COLO668 (cell line): ENCODE data around the gene KDM3B.
"Not testable (repeated sequence)": the region's sequence is repeated elsewhere in the genome, so short reads cannot be mapped to it uniquely, and the experiment has no call there.

Experiments
- DNase-seq: peaks from one replicate; lab custom pipeline; 2025; ENCODE audit not compliant: unreplicated experiment; lab: John Stamatoyannopoulos, UW

Gene KDM3B

GRCh38 chr5:138466900-138467710, 114.6 kb downstream of the KDM3B start:
- no peak for DNase-seq

DNA sequence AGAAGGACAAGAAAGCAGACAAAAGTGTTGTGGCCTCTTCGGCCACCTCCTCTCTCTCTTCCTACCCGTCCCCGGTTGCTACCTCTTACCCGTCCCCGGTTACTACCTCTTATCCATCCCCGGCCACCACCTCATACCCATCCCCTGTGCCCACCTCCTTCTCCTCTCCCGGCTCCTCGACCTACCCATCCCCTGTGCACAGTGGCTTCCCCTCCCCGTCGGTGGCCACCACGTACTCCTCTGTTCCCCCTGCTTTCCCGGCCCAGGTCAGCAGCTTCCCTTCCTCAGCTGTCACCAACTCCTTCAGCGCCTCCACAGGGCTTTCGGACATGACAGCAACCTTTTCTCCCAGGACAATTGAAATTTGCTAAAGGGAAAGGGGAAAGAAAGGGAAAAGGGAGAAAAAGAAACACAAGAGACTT, 115.2 kb downstream of the KDM3B start:
- no peak for DNase-seq

DNA sequence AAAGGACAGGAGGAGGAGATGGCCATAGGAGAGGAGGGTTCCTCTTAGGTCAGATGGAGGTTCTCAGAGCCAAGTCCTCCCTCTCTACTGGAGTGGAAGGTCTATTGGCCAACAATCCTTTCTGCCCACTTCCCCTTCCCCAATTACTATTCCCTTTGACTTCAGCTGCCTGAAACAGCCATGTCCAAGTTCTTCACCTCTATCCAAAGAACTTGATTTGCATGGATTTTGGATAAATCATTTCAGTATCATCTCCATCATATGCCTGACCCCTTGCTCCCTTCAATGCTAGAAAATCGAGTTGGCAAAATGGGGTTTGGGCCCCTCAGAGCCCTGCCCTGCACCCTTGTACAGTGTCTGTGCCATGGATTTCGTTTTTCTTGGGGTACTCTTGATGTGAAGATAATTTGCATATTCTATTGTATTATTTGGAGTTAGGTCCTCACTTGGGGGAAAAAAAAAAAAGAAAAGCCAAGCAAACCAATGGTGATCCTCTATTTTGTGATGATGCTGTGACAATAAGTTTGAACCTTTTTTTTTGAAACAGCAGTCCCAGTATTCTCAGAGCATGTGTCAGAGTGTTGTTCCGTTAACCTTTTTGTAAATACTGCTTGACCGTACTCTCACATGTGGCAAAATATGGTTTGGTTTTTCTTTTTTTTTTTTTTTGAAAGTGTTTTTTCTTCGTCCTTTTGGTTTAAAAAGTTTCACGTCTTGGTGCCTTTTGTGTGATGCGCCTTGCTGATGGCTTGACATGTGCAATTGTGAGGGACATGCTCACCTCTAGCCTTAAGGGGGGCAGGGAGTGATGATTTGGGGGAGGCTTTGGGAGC, 115.9 kb downstream of the KDM3B start:
- no peak for DNase-seq

DNA sequence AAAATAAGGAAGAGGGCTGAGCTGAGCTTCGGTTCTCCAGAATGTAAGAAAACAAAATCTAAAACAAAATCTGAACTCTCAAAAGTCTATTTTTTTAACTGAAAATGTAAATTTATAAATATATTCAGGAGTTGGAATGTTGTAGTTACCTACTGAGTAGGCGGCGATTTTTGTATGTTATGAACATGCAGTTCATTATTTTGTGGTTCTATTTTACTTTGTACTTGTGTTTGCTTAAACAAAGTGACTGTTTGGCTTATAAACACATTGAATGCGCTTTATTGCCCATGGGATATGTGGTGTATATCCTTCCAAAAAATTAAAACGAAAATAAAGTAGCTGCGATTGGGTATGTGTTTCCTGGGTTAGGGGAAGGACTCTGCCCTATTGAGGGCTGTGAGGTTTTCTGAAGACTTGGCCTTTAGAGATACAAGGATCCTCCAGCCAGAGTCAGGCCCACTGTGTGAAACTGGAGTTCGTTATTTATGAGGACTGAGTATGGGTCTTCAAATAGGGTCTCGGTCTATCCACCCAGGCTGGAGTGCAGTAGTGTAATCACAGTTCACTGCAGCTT, 116.6 kb downstream of the KDM3B start:
- no peak for DNase-seq

GRCh38 chr5:138469540-138470321, 117.2 kb downstream of the KDM3B start:
- no peak for DNase-seq

GRCh38 chr5:138470322-138471051, 118.0 kb downstream of the KDM3B start:
- no peak for DNase-seq

- no peak for DNase-seq
Measured at GRCh38 chr5:138471052-138471361, 118.5 kb downstream of the KDM3B start.

DNA sequence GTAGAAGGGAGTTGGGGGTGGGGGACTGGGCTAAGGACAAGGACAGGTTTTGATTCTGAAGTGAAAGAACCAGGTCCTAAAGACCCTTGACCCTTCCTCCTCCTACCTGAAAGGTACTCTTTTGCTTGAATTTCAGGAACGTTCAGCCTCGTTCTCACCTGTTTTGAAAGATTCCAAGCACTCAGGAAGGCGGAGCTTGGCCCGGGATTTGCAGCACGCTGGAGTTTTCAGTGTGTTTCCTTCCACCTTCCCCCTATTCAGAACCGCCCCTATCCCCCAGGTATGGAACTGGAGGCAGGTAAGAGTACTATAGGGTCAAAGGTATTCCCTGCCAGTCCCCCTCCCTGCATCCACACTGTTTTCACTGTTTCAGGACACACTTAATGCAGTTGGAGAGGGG, 119.9 kb downstream of the KDM3B start:
- no peak for DNase-seq

DNA sequence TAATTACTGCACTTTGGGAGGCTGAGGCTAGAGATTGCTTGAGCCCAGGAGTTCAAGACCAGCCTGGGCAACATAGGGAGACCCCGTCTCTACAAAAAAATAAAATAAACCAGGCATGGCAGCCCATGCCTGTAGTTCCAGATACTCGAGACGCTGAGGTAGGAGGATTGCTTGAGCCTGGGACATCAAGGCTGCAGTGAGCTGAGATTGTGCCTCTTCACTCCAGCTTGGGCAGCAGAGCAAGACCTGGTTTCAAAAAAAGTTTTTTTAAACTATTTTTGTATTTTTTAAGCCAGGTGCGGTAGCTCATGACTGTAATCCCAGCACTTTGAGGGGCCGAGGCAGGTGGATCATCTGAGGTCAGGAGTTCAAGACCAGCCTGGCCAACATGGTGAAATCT, 120.7 kb downstream of the KDM3B start:
- not testable (repeated sequence) for DNase-seq

- DNase-seq: no peak
Measured at GRCh38 chr5:138476918-138477317, 124.4 kb downstream of the KDM3B start.

- no peak for DNase-seq
Measured at GRCh38 chr5:138482638-138483037, 130.2 kb downstream of the KDM3B start.
